IPS-18a (cell line): Measurements from ENCODE around the gene ZNF614.
A peak's percentile ranks its signal among the peaks of the same experiment; 100 is the strongest.
"Not testable (repeated sequence)": the region's sequence is repeated elsewhere in the genome, so short reads cannot be mapped to it uniquely, and the experiment has no call there.

Experiments
- H3K27ac ChIP-seq: one replicate; pipeline ENCODE4 v1.5.1; 2013; ENCODE audit warnings: low read length
- H3K27me3 ChIP-seq: one replicate; pipeline ENCODE4 v1.6.1; 2013; ENCODE audit warnings: mild to moderate bottlenecking, low read length; ENCODE audit not compliant: control insufficient read depth, insufficient read depth
- H3K36me3 ChIP-seq: one replicate; pipeline ENCODE4 v1.6.1; 2013; ENCODE audit warnings: low read depth, low read length; ENCODE audit not compliant: control insufficient read depth
- H3K4me1 ChIP-seq: one replicate; pipeline ENCODE4 v1.6.1; 2013; ENCODE audit warnings: low read depth, low read length; ENCODE audit not compliant: control insufficient read depth
- H3K4me3 ChIP-seq: one replicate; pipeline ENCODE4 v1.5.1; 2013; ENCODE audit warnings: low read length
- H3K9ac ChIP-seq: one replicate; pipeline ENCODE4 v1.6.1; 2013; ENCODE audit warnings: mild to moderate bottlenecking, low read length, moderate library complexity
- H3K9me3 ChIP-seq: one replicate; pipeline ENCODE4 v1.6.1; 2013; ENCODE audit warnings: low read depth, low read length; ENCODE audit not compliant: control insufficient read depth

The ZNF614 gene

DNA sequence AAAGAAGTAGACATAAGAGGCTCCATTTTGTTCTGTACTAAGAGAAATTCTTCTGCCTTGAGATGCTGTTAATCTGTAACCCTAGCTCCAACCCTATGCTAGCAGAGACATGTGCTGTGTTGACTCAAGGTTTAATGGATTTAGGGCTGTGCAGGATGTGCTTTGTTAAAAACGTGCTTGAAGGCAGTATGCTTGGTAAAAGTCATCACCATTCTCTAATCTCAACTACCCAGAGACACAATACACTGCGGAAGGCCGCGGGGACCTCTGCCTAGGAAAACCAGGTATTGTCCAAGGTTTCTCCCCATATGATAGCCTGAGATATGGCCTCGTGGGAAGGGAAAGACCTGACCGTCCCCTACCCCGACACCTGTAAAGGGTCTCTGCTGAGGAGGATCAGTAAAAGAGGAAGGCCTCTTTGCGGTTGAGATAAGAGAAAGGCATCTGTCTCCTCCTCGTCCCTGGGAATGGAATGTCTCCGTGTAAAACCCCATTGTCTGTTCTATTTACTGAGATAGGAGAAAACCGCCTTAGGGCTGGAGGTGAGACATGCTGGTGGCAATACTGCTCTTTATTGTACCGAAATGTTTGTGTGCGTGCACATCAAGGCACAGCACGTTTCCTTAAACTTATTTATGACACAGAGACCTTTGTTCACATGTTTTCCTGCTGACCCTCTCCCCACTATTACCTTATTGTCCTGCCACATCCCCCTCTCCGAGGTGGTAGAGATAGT lies 1.8 kb downstream of the ZNF614 start:
- not testable (repeated sequence) for H3K27ac ChIP-seq, H3K9me3 ChIP-seq, H3K9ac ChIP-seq, H3K4me1 ChIP-seq, H3K27me3 ChIP-seq
- peak overlapping the region; percentile 100 for H3K4me3 ChIP-seq
- peaks cover 33% of the 10 kb centered on the region for H3K36me3 ChIP-seq

GRCh38 chr19:52024478-52024877 lies 3.7 kb downstream of the ZNF614 start:
- not testable (repeated sequence) for H3K4me1 ChIP-seq, H3K9me3 ChIP-seq, H3K27me3 ChIP-seq, H3K27ac ChIP-seq, H3K4me3 ChIP-seq, H3K9ac ChIP-seq
- H3K36me3 ChIP-seq: peaks cover 52% of the 10 kb centered on the region

DNA sequence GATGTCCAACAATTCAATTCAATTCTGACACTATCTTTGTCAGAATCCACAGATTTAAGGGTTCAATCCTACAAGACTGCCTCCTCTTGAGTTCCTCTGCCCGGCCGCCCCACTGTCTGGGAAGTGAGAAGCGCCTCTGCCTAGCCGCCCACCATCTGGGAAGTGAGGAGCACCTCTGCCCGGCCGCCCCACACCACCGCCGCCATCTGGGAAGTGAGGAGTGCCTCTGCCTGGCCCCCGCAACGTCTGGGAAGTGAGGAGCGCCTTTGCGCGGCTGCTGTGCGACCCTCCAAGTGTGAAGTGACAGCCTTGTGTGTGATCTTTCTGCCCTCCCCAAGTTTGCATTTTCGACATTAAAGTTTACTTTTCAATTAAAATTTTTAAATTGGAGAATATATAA lies 6.0 kb downstream of the ZNF614 start:
- Histone ChIP-seq H3K27me3 (no peaks in the 10 kb centered on the region), H3K36me3 (peaks cover 65% of the 10 kb centered on the region), H3K9me3 (no peaks in the 10 kb centered on the region), H3K4me1 (no peaks in the 10 kb centered on the region), H3K9ac (no peak overlapping the region), H3K4me3 (no peak overlapping the region), H3K27ac (no peak overlapping the region)

- H3K9ac ChIP-seq: no peak overlapping the region
- H3K4me3 ChIP-seq: no peak overlapping the region
- no peak overlapping the region for H3K27ac ChIP-seq
- no peaks in the 10 kb centered on the region for H3K4me1 ChIP-seq
- peaks cover 77% of the 10 kb centered on the region for H3K36me3 ChIP-seq
- no peaks in the 10 kb centered on the region for H3K27me3 ChIP-seq
- peaks cover 7% of the 10 kb centered on the region for H3K9me3 ChIP-seq
Observed at GRCh38 chr19:52020506-52020905, 7.7 kb downstream of the ZNF614 start.

DNA sequence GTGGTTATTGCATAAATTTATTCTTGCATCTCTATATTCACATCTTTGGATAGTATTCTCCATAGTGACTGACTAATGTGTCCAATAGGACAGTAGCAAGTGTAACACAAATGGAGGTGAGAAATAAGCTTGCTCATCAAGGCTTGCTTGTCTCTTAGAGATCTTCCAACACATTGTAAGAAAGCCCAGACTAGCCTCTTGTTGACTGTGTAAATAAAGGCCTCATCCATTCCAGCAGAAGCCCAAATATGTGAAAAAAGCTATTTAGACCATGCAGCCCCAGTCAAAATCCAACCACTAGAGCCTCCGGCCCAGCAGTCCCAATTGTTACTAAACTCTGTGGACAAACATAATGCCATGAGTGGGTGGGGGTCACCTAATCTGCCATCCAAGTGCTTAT lies 17.5 kb downstream of the ZNF614 start:
- Histone ChIP-seq H3K9ac (no peak overlapping the region), H3K9me3 (peaks cover 2% of the 10 kb centered on the region), H3K36me3 (peaks cover 13% of the 10 kb centered on the region), H3K4me1 (no peaks in the 10 kb centered on the region), H3K27ac (no peak overlapping the region), H3K27me3 (no peaks in the 10 kb centered on the region), H3K4me3 (no peak overlapping the region)

DNA sequence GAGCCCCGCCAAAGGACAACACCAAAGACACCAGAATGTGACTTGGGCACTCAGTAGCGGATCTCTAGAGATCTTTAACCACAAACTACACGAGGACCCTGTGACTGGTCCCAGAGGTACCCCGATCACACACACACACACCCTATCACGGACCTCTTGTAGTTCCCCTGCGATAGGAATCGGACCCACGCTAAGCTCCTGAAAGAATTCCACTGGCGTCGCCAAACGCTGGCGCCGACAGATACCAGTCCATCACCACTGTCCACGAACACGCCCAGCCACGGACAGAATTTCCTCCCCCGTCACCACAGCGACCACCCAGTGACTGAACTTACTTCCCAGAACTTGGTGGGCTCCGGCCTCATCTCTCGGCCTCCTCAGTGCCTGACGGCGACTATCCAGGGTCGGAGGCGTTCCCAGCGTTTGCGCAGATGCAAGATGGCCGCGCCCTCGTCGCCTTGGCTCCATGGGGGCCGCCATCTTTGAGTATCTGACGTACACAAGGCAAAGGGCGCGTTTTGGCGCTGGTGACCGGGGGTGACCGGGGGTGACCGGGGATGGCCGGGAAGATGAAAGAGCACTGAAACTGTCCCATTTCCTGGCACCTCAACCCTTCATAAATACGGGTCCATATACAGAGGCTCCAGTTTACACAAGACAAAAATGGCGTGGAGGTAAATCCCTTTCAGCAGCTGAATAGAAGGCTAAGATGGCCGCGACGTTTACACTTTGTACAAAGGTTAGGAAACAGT lies 20.2 kb downstream of the ZNF614 start, which contains the start of gene ZNF615:
ZNF615 (minus strand) TSS at position 406 of the 752 bp plus-strand sequence. CDS start 4,500 bp downstream, outside the sequence.
- Histone ChIP-seq H3K4me1 (no peaks in the 10 kb centered on the region), H3K4me3 (peak within 1 kb of the TSS; percentile 86), H3K9me3 (no peaks in the 10 kb centered on the region), H3K36me3 (no peaks in the 10 kb centered on the region), H3K9ac (peak within 1 kb of the TSS; percentile 80), H3K27ac (peak within 1 kb of the TSS; percentile 84), H3K27me3 (no peaks in the 10 kb centered on the region)

- no peaks in the 10 kb centered on the region for H3K27me3 ChIP-seq
- H3K9me3 ChIP-seq: no peaks in the 10 kb centered on the region
- no peaks in the 10 kb centered on the region for H3K4me1 ChIP-seq
- H3K36me3 ChIP-seq: peaks cover under 1% of the 10 kb centered on the region
- peak overlapping the region; percentile 86 for H3K4me3 ChIP-seq
- H3K27ac ChIP-seq: no peak overlapping the region
- H3K9ac ChIP-seq: peak overlapping the region; percentile 80
Observed at GRCh38 chr19:52007451-52007805, 20.8 kb downstream of the ZNF614 start.

DNA sequence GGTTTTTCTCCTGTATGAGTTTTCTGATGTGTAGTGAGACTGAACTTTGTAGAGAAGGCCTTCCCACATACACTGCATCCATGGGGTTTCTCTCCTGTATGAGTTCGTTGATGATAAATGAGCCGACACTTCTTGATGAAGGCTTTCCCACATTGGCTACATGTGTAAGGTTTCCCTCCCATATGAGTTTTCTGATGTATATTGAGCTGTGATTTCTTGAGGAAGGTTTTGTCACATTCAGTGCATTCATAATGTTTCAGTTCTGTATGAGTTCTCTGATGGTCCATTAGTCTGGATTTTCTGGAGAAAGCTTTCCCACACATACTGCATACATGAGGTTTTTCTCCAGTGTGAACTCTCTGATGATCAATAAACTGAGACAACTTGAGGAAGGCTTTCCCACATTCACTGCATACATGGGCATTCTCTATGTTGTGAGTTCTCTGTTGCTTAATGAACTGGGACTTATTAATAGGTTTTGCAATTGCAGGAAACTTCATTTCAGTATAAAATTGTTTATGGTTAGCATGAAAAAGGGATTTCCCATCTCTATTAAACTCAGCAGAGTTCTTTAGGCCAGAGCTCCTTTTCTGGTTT lies 34.0 kb downstream of the ZNF614 start:
- H3K36me3 ChIP-seq: peaks cover 40% of the 10 kb centered on the region
- H3K4me3 ChIP-seq: no peak overlapping the region
- no peak overlapping the region for H3K27ac ChIP-seq
- H3K9ac ChIP-seq: no peak overlapping the region
- no peaks in the 10 kb centered on the region for H3K4me1 ChIP-seq
- H3K9me3 ChIP-seq: peaks cover 77% of the 10 kb centered on the region
- no peaks in the 10 kb centered on the region for H3K27me3 ChIP-seq

DNA sequence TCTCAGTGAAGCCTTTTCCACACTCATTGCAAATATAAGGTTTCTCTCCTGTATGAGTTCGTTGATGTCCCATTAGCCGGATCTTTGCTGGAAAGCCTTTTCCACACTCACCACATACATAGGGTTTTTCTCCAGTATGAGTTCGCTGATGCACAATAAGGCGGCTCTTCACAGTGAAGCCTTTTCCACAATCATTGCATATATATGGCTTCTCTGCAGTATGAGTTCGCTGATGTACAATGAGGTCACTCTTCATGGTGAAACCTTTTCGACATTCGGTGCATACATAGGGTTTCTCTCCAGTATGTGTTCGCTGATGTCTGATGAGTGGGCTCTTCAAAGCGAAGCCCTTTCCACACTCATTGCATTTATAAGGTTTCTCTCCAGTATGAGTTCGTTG lies 34.8 kb downstream of the ZNF614 start:
- H3K36me3 ChIP-seq: peaks cover 33% of the 10 kb centered on the region
- H3K27ac ChIP-seq: no peak overlapping the region
- H3K4me3 ChIP-seq: no peak overlapping the region
- H3K9me3 ChIP-seq: peaks cover 77% of the 10 kb centered on the region
- no peak overlapping the region for H3K9ac ChIP-seq
- H3K27me3 ChIP-seq: no peaks in the 10 kb centered on the region
- H3K4me1 ChIP-seq: no peaks in the 10 kb centered on the region

DNA sequence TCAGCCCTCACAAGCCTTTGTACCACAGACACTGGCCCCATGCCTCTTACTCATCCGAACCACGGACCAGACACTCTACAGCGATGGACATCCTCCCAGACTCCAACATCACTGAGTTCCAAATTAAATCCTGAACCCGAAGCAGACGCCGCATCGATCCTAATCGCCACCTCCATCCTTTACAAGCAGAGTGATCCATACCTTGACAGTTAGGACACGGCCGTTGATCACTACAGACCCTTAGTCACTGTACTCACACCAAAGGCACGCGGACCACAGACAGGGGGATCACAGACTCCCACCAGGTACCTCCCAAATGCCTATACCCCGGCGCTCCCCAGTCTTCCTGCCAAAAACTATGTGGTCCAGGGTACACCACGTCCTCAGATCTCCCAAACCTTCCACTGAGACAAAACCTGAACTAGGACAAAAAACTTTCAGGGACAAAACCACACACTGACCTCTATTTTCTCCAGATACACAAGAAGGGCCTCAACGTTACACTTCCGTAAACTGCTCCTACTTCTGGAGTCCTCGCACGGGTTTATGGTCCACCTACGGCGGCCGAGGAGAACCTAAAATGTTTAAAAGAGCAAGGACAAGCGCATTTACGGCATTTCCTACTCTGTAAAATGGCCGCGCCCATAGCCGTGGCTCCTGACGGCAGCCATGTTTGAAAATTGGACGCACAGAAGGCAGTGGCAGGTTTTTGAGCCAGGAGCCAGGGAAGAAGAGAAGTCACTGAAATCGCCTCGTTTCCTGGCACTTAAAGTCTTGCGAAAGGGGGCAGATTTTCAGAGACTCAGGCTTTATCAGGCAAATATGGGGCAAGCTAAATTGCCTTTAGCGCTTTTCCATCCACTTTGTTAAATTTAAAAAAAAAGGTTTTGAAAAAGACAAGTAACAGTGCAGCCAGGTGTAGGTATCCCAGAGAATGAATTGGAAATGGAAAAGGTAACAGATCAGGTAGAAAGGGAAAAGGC lies 41.6 kb downstream of the ZNF614 start, which contains the start of gene ZNF350:
ZNF350 (minus strand) TSS at position 532 of the 983 bp plus-strand sequence. CDS start 12,480 bp downstream, outside the sequence.
- H3K36me3 ChIP-seq: no peaks in the 10 kb centered on the region
- no peak within 1 kb of the TSS for H3K27ac ChIP-seq
- peaks cover 29% of the 10 kb centered on the region for H3K9me3 ChIP-seq
- H3K4me1 ChIP-seq: no peaks in the 10 kb centered on the region
- H3K4me3 ChIP-seq: peak within 1 kb of the TSS; percentile 82
- no peaks in the 10 kb centered on the region for H3K27me3 ChIP-seq
- H3K9ac ChIP-seq: peak within 1 kb of the TSS; percentile 53

DNA sequence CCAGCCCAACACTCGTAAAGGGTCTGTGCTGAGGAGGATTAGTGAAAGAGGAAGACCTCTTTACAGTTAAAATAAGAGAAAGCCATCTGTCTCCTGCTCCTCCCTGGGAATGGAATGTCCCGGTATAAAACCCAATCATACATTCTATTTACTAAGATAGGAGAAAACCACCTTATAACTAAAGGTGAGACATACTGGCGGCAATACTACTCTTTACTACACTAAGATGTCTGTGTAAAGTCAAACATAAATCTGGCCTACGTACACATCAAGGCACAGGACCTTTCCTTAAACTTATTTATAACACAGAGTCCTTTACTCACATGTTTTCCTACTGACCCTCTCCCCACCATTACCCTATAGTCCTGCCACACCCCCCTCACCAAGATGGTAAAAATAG lies 44.8 kb downstream of the ZNF614 start:
- Histone ChIP-seq H3K9me3 (peaks cover 25% of the 10 kb centered on the region), H3K4me3 (no peak overlapping the region), H3K9ac (no peak overlapping the region), H3K36me3 (no peaks in the 10 kb centered on the region), H3K4me1 (no peaks in the 10 kb centered on the region), H3K27me3 (no peaks in the 10 kb centered on the region), H3K27ac (no peak overlapping the region)
